B cell (primary cell): ENCODE data around the gene RIC1.

Experiments
- EZH2 ChIP-seq: IDR thresholded peaks from 2 replicates; pipeline ENCODE4 v1.6.1; 2012; ENCODE audit warnings: borderline replicate concordance, low read depth, mild to moderate bottlenecking, moderate library complexity, low read length; ENCODE audit not compliant: insufficient read depth, poor library complexity, severe bottlenecking
- TF ChIP-seq, protein P1 (sequence below): fragments of 200-600 bp; IDR thresholded peaks from one replicate; pipeline ENCODE4 v1.8.0; 2022; ENCODE audit warnings: antibody characterized with exemption, mild to moderate bottlenecking

DNA sequence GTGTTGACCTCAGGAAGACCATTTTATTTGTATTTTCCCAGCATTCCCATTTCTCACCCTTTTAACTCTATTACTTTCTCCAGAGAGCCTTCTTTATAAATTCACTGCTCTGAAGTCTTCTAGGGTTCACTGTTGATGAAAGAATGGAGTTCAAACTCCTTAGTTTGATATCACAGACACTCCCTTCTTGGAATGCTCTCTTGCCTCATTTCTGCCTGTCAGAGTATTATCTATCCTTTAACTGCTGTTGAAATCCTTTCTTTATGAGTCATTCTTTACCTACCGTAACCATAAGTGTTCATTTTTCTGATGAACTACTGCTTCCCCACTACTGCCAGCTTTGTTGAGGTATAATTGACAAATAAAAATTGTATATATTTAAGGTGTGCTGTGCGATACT is 4.3 kb downstream of the RIC1 start:
- TF ChIP-seq, protein P1, sequence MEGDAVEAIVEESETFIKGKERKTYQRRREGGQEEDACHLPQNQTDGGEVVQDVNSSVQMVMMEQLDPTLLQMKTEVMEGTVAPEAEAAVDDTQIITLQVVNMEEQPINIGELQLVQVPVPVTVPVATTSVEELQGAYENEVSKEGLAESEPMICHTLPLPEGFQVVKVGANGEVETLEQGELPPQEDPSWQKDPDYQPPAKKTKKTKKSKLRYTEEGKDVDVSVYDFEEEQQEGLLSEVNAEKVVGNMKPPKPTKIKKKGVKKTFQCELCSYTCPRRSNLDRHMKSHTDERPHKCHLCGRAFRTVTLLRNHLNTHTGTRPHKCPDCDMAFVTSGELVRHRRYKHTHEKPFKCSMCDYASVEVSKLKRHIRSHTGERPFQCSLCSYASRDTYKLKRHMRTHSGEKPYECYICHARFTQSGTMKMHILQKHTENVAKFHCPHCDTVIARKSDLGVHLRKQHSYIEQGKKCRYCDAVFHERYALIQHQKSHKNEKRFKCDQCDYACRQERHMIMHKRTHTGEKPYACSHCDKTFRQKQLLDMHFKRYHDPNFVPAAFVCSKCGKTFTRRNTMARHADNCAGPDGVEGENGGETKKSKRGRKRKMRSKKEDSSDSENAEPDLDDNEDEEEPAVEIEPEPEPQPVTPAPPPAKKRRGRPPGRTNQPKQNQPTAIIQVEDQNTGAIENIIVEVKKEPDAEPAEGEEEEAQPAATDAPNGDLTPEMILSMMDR, result no peak
- no peak for TF ChIP-seq EZH2
